AG09309 (cell line): ENCODE results near the gene RAET1E.
"Not testable (repeated sequence)": the region's sequence is repeated elsewhere in the genome, so short reads cannot be mapped to it uniquely, and the experiment has no call there.

Source experiments
- DNase-seq: peaks from one replicate; pipeline ENCODE4 v3.0.0-alpha.2; 2010; ENCODE audit warnings: low read depth
- H3K4me3 ChIP-seq: 2 replicates; pipeline ENCODE4 v1.5.1; 2011; ENCODE audit warnings: mild to moderate bottlenecking, low read depth, low read length, moderate library complexity; ENCODE audit not compliant: control insufficient read depth
- TF ChIP-seq, protein P1 (sequence below): IDR thresholded peaks from 2 replicates; pipeline ENCODE4 v1.5.1; 2011; ENCODE audit warnings: mild to moderate bottlenecking, low read depth, low read length, inconsistent platforms; ENCODE audit not compliant: insufficient read depth, control insufficient read depth; ENCODE audit errors: missing control alignments

The RAET1E gene

DNA sequence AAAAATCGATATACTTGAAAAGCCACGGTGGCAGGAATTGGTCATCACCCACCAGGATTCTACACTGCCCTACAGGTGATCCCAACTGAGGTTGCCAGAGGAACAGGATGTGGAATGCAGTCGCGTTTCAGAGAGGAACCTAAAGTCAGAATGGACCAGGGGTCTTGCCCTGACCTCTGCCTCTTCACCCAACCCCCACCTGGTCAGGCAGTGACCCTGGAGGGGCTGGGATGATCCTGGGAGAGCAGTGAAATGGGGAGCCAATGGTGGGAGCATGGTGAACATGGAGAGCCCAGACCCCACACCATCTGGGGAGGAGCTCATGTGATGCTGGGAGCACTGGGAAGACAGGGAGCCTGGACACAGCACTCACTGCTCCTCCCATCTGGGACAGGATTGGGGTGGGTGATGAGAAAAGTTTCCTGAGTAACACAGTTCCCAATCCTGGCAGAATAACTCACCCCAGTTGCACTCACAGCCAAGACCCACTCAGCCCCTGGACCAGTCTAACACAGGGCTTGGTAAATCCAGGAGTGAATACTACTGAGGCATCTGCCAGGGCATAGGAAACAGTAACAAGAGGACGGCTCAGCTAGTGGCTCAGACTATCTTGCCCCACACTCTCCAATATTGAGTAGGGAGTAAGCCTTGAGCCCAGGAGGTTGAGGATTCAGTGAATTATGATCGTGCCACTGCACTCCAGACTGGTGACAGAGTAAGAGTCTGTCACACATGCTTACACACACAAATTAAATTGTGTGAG lies 42.2 kb upstream of the RAET1E start:
- H3K4me3 ChIP-seq, result no peak overlapping the region
- TF ChIP-seq, protein P1, sequence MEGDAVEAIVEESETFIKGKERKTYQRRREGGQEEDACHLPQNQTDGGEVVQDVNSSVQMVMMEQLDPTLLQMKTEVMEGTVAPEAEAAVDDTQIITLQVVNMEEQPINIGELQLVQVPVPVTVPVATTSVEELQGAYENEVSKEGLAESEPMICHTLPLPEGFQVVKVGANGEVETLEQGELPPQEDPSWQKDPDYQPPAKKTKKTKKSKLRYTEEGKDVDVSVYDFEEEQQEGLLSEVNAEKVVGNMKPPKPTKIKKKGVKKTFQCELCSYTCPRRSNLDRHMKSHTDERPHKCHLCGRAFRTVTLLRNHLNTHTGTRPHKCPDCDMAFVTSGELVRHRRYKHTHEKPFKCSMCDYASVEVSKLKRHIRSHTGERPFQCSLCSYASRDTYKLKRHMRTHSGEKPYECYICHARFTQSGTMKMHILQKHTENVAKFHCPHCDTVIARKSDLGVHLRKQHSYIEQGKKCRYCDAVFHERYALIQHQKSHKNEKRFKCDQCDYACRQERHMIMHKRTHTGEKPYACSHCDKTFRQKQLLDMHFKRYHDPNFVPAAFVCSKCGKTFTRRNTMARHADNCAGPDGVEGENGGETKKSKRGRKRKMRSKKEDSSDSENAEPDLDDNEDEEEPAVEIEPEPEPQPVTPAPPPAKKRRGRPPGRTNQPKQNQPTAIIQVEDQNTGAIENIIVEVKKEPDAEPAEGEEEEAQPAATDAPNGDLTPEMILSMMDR, result no peak
- no peak for DNase-seq

DNA sequence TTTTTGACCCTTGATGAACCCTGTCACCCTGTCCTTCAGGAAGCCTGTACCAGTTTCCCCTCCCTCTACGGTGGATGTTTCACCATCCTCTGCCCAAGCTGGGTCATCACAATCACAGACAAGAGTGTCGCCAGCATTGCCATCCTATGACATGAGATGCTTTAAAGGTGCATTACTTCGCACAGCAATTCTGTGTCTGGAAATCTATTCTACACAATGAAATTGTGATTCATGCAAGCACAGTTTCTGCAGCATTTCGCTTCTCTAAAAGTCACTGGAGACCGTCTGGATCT lies 41.4 kb upstream of the RAET1E start:
- TF ChIP-seq, protein P1, result no peak
- no peak overlapping the region for H3K4me3 ChIP-seq
- DNase-seq, result no peak

DNA sequence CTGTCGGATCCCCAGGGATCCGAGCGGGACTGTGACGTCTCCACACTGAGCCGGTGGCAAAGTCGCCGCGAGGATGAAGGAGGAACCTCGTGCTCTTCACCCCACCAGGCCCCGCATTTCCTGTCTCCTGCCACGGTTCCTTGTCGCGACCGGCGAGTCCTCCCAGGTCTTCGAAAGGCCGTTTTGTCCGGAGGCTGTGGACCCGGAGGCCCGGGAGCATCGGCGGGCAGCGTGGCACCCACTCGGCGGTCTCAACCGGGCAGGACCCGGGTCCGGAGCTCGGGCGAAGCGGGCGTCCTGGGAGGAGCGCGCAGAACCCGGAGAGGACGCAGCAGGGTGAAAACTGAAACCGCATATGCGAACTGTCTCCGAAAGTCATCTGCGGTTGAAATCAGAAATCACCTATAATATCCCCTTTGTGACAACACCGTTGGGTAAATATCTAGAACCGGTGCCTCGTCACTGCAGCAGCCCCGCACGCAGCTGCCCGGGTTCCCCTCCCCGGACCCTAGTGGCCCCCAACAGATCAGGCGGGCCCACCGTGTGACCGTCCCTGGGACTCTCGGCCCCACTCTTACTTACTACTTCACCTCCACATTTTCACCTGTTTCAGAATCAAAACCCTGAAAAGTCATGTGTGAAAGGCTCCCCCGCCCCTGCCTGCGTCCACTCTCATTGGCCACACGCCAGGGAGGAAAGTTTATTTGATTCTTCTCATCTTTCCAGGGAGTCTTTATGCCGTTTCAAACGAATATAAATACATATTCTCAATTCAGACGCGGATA lies 40.9 kb upstream of the RAET1E start:
- TF ChIP-seq, protein P1, result no peak
- H3K4me3 ChIP-seq, result peak overlapping the region; percentile 56
- no peak for DNase-seq

DNA sequence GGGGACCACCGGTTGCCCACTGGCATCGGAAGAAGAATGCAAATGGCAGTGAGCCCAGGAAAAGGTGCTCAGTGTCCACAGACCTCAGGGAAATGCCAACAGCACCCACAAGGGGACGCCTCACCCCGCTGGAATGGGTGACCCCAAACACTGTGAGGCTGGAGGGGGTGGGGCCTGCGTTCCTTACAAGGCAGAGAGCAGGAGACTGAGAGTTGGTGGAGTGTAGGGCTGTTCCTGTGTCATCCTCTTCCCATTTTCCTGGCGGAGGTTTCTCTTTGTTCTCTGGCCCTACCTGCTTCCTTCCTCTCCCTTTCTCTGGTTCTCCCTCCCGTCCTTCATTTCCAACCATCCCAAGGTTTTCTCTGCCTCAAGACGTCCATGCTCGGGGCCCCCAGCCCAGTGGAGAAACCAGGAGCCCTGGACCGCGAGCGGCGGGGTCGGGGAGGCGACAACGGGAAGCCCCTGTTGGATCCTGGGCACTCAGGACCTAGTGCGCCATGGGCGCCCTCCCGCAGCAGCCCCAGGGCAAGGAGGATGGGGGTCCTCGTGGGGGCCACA lies 40.2 kb upstream of the RAET1E start:
- DNase-seq, result not testable (repeated sequence)
- H3K4me3 ChIP-seq, result peak overlapping the region; percentile 56

DNA sequence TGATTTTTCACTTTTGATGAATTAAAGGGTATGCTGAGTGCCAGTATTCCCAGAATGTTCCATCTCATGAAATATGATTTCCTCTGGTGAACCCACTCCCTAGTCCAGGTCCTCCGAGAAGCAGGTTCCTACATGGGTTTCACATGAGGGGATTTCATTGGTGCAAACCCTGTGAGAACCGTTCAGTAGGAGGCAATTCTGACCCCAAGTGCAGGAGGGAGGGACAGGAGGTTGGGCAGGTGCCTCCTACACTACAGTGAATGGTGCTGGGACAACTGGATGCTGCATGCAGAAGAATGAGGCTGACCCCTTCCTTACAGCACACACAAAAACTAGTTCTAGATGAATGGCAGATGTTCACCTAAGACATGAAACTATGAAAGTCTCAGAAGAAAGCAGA lies 38.8 kb upstream of the RAET1E start:
- DNase-seq, result no peak
- TF ChIP-seq, protein P1, result no peak
- H3K4me3 ChIP-seq, result no peak overlapping the region

DNA sequence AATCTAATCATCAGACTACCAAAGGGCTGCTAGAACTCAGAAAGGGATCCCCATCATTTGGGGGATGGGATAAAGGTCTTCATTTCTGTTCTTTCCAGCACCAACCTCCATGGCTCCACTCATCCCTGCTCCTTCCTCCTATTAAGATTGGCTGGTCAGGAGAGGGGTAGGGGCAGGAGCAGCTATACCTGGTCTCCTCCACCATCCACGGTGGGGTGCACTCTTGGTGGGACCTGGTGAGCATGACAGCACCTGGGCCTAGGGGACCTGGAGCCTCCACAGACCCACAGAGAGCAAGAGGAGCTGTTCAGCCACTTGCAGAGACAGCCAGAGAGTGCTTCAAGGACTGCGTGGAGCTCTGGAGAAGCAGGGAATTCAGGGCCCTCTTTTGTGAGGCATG lies 37.8 kb upstream of the RAET1E start:
- no peak for DNase-seq
- TF ChIP-seq, protein P1, result no peak
- no peak overlapping the region for H3K4me3 ChIP-seq

DNA sequence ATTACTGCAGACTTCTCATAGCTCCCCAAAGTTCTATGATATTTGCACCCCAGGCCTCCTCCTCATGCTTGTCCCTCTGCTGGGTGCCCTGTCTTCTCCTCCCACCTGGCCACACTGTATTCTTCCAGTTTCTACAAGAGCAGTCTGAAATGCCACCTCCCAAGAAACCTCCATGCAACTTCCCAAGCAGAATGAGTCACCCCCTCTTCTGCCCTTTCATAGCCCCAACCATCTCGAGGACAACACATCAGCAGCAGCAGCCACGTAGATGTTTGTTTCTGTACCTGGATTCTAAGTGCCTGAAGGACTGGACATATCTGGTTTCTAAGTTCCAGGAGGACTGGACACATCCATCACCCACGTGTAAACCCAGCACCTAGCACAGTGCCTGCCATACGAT lies 37.3 kb upstream of the RAET1E start:
- no peak for DNase-seq
- TF ChIP-seq, protein P1, result no peak
- H3K4me3 ChIP-seq, result no peak overlapping the region
